ENCODE measurements around the gene INPP5A. TPM values are rescaled to one million over a fixed set of nuclear protein-coding genes. Genes with fewer than 3 reads are reported as not detected.

INPP5A gene
- total RNA-seq, 1 experiment from 2014 or later: 14.7 TPM

DNA sequence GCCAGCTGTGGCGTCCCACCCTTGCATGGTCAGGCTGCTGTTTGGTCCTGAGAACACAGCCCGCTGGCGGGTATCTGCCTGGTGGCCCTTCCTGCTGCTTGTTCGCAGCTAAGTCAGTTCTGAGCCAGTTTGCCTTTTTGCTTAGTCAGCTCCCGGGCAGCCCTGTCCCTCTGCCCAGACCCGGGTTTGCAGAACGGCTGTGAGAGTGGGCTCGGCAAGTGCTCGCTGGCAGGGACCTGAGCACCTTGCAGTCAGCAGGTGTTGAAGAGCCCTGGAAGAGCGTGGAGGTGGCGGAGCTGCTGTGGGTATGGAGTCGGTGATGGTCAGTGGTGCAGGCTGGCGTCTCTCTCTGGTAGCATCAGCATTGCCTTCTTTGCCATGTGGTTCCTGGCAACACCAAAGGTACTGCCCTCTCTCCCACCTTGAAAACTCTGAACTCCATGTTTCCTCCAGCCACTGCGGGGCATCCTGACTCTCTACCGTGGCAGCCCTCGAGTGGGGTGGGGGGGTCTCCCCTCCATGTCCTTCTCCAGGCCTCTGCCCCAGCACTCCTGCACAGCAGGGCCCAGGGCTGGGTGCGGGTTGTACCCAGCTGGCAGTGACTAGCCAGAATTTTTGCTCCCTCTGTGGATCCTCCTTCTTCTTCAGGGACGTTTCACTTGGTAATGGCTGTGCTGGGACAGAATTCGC is 4.6 kb downstream of the INPP5A start:
- BruUV-seq (replicated peaks): no TSS peak

GRCh38 chr10:132542819-132543218 is 5.2 kb downstream of the INPP5A start:
- ChIA-PET CTCF (interaction anchor here (0.7 kb wide), 1 partner anchor 310 kb away, joined by 5 read pairs; no protein-coding TSS in a partner anchor), POLR2A (no interaction called here)
- TF ChIP-seq, protein P1, sequence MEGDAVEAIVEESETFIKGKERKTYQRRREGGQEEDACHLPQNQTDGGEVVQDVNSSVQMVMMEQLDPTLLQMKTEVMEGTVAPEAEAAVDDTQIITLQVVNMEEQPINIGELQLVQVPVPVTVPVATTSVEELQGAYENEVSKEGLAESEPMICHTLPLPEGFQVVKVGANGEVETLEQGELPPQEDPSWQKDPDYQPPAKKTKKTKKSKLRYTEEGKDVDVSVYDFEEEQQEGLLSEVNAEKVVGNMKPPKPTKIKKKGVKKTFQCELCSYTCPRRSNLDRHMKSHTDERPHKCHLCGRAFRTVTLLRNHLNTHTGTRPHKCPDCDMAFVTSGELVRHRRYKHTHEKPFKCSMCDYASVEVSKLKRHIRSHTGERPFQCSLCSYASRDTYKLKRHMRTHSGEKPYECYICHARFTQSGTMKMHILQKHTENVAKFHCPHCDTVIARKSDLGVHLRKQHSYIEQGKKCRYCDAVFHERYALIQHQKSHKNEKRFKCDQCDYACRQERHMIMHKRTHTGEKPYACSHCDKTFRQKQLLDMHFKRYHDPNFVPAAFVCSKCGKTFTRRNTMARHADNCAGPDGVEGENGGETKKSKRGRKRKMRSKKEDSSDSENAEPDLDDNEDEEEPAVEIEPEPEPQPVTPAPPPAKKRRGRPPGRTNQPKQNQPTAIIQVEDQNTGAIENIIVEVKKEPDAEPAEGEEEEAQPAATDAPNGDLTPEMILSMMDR (IDR thresholded peaks at IDR 0.05; ENCODE audit: unreplicated experiment): no peak
- intact Hi-C loops (cut with micrococcal nuclease): no loop called here
- Mint-ChIP-seq H3K27ac (ENCODE audit: low read depth, unreplicated experiment) (no peak overlapping the region), H3K9me3 (ENCODE audit: unreplicated experiment) (no peaks in the 10 kb centered on the region), H3K4me1 (ENCODE audit: insufficient read depth, unreplicated experiment) (peaks cover 29% of the 10 kb centered on the region), H3K27me3 (ENCODE audit: insufficient read depth, unreplicated experiment) (no peaks in the 10 kb centered on the region), H3K36me3 (ENCODE audit: insufficient read depth, unreplicated experiment) (no peaks in the 10 kb centered on the region), H3K4me3 (ENCODE audit: unreplicated experiment) (no peak overlapping the region)
- no TSS peak for BruUV-seq (replicated peaks)
- DNase-seq (ENCODE audit: unreplicated experiment): no peak

More for the DNA sequence above, 4.6 kb downstream of the INPP5A start:
- no peak for DNase-seq (ENCODE audit: unreplicated experiment)
- Mint-ChIP-seq H3K9me3 (ENCODE audit: unreplicated experiment) (no peaks in the 10 kb centered on the region), H3K4me3 (ENCODE audit: unreplicated experiment) (no peak overlapping the region), H3K36me3 (ENCODE audit: insufficient read depth, unreplicated experiment) (no peaks in the 10 kb centered on the region), H3K27me3 (ENCODE audit: insufficient read depth, unreplicated experiment) (no peaks in the 10 kb centered on the region), H3K27ac (ENCODE audit: low read depth, unreplicated experiment) (no peak overlapping the region), H3K4me1 (ENCODE audit: insufficient read depth, unreplicated experiment) (peaks cover 29% of the 10 kb centered on the region)
- intact Hi-C loops (cut with micrococcal nuclease): no loop called here
- TF ChIP-seq, protein P1 (IDR thresholded peaks at IDR 0.05; ENCODE audit: unreplicated experiment): no peak
- ChIA-PET CTCF (interaction anchor here (0.7 to 1.0 kb wide), 2 partner anchors 29 to 310 kb away, joined by 3 to 5 read pairs; no protein-coding TSS in a partner anchor), POLR2A (no interaction called here)

- no peak overlapping the region for H3K4me3 Mint-ChIP-seq (ENCODE audit: unreplicated experiment)
- intact Hi-C loops (cut with micrococcal nuclease): no loop called here
- CTCF ChIA-PET: no interaction called here
These were observed 6.5 kb downstream of the INPP5A start for GRCh38 chr10:132543916-132544743.

More at GRCh38 chr10:132543916-132544743, 6.5 kb downstream of the INPP5A start:
- H3K36me3 Mint-ChIP-seq (ENCODE audit: insufficient read depth, unreplicated experiment): no peaks in the 10 kb centered on the region
- no peaks in the 10 kb centered on the region for H3K9me3 Mint-ChIP-seq (ENCODE audit: unreplicated experiment)
- BruUV-seq (replicated peaks): no TSS peak
- H3K27ac Mint-ChIP-seq (ENCODE audit: low read depth, unreplicated experiment): no peak overlapping the region
- H3K27me3 Mint-ChIP-seq (ENCODE audit: insufficient read depth, unreplicated experiment): no peaks in the 10 kb centered on the region
- H3K4me1 Mint-ChIP-seq (ENCODE audit: insufficient read depth, unreplicated experiment): peaks cover 21% of the 10 kb centered on the region
- no peak for DNase-seq (ENCODE audit: unreplicated experiment)
- POLR2A ChIA-PET: interaction anchor here (0.7 kb wide), 1 partner anchor 275 kb away, joined by 3 read pairs; no protein-coding TSS in a partner anchor
- TF ChIP-seq, protein P1 (IDR thresholded peaks at IDR 0.05; ENCODE audit: unreplicated experiment): no peak
